CD4-positive, CD25-positive, alpha-beta regulatory T cell (primary cell): ENCODE results near the gene SREBF2. TPM values are rescaled to one million over a fixed set of nuclear protein-coding genes. Genes with fewer than 3 reads are reported as not detected.

Experiments
- ATAC-seq, 2 donors: fragments of 150-1000 bp; cut with Tn5 transposase; one replicate each; pipeline ENCODE4 v1.10.0; 2021; ENCODE audit warnings: low read depth in 2 of 2, moderate number of reproducible peaks in 2 of 2, moderate library complexity in 1 of 2
- DNase-seq, 3 donors: peaks; one replicate each; pipeline versions ENCODE4 v3.0.0 to v3.0.0-alpha.2; 2012 to 2022; ENCODE audit warnings: mixed read lengths in 1 of 3
- H3K27ac ChIP-seq: one replicate; pipeline ENCODE4 v1.7.0; 2013; ENCODE audit warnings: mild to moderate bottlenecking, low read length; ENCODE audit not compliant: insufficient read depth, poor library complexity, severe bottlenecking
- H3K27me3 ChIP-seq: one replicate; pipeline ENCODE4 v1.7.0; 2013; ENCODE audit warnings: low read length; ENCODE audit not compliant: control insufficient read depth, insufficient read depth
- H3K36me3 ChIP-seq: one replicate; pipeline ENCODE4 v1.7.0; 2013; ENCODE audit warnings: mild to moderate bottlenecking, low read length, moderate library complexity; ENCODE audit not compliant: control insufficient read depth, insufficient read depth
- H3K4me1 ChIP-seq: 2 replicates; pipeline ENCODE4 v1.7.0; 2013; ENCODE audit warnings: mild to moderate bottlenecking, low read length; ENCODE audit not compliant: insufficient read depth, control insufficient read depth, poor library complexity, severe bottlenecking
- H3K4me3 ChIP-seq: one replicate; pipeline ENCODE4 v1.7.0; 2013; ENCODE audit warnings: low read depth, mild to moderate bottlenecking, low read length, moderate library complexity
- H3K9me3 ChIP-seq, 2 experiments: 1 replicate in 1 of 2; 2 replicates in 1 of 2; pipeline ENCODE4 v1.7.0; 2013; ENCODE audit warnings: low read length in 2 of 2, mild to moderate bottlenecking in 1 of 2, moderate library complexity in 1 of 2; ENCODE audit not compliant: control insufficient read depth in 2 of 2
- H3K27ac Mint-ChIP-seq, 3 donors: one replicate each; pipeline ENCODE4 v1.8.0; 2020 to 2022; ENCODE audit warnings: mild to moderate bottlenecking in 3 of 3, mixed read lengths in 3 of 3, moderate library complexity in 2 of 3
- H3K27me3 Mint-ChIP-seq: one replicate; pipeline ENCODE4 v1.8.0; 2022; ENCODE audit warnings: mild to moderate bottlenecking, mixed read lengths
- H3K36me3 Mint-ChIP-seq: one replicate; pipeline ENCODE4 v1.8.0; 2020; ENCODE audit warnings: mixed read lengths
- H3K4me1 Mint-ChIP-seq, 4 donors: one replicate each; pipeline ENCODE4 v1.8.0; 2020 to 2022; ENCODE audit warnings: mixed read lengths in 4 of 4, mild to moderate bottlenecking in 1 of 4
- H3K4me3 Mint-ChIP-seq, 4 donors: one replicate each; pipeline ENCODE4 v1.8.0; 2020 to 2022; ENCODE audit warnings: mild to moderate bottlenecking in 4 of 4, mixed read lengths in 4 of 4, moderate library complexity in 3 of 4
- H3K9me3 Mint-ChIP-seq, 7 donors: one replicate each; pipeline ENCODE4 v1.8.0; 2020 to 2022; ENCODE audit warnings: mixed read lengths in 7 of 7, mild to moderate bottlenecking in 3 of 7, moderate library complexity in 2 of 7
- polyA plus RNA-seq, 4 donors: library from polyadenylated mRNA; unstranded; fragments of 300-500 nt; fragmentation: Illumina TruSeq; gene quantifications; one replicate each; pipeline ENCODE4 v1.2.3, GENCODE V29; 2021
- total RNA-seq: library from RNA; stranded (reverse); gene quantifications from one replicate; pipeline ENCODE4 v1.2.3, GENCODE V29; 2022

SREBF2 gene
- total and polyA plus RNA-seq, 5 donors from 2014 or later, result 12.8 to 98.6 (median 13.8) TPM

DNA sequence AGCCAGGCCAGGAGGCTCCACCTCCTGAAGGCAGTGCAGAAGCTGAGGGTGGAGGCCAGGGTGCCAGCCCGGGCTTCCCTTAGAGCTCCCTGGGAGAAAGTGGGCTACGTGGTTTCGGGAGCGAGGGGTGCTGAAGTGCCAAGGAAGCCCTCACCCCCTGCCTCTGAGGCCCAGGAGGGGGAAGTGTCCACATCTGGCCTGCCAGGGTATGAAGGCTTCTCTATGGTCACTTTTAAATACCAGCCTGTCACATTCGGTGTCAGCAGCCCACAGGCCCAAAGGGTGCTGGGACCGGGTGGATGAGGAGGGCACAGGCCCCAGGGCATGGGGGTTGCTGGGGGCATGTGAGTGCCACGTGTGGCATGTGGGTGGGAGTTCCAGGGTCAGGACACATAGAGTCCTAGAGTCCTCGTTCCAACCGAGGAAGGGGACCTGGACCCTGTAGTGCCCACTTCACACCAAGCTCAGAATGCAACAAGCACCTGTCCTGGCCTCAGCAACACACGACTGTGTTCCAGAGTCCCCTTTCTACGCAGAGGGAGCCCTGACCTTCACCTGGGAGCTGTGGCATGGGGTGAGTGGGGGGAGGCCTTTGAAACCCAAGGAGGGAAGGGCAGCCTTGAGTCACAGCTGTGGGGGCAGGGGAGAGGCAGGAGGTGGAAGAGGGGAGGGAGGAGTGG, 80.3 kb downstream of the SREBF2 start:
- Mint-ChIP-seq H3K27ac (no peak overlapping the region), H3K4me1 (peaks cover 0 to 55% (median 17%) of the 10 kb centered on the region in 4 donors), H3K4me3 (peak overlapping the region in 3 of 4 donors; percentile 66 to 93 (median 68)), H3K36me3 (no peaks in the 10 kb centered on the region), H3K27me3 (peaks cover 71% of the 10 kb centered on the region), H3K9me3 (peaks cover 0 to 3% (median 0%) of the 10 kb centered on the region in 7 donors)
- H3K27ac ChIP-seq, result no peak overlapping the region
- H3K4me3 ChIP-seq, result no peak overlapping the region
- peaks cover 55% of the 10 kb centered on the region for H3K4me1 ChIP-seq
- no peak for DNase-seq
- no peaks in the 10 kb centered on the region for H3K36me3 ChIP-seq
- no peak for ATAC-seq
- no peaks in the 10 kb centered on the region for H3K9me3 ChIP-seq
- peaks cover 19% of the 10 kb centered on the region for H3K27me3 ChIP-seq

DNA sequence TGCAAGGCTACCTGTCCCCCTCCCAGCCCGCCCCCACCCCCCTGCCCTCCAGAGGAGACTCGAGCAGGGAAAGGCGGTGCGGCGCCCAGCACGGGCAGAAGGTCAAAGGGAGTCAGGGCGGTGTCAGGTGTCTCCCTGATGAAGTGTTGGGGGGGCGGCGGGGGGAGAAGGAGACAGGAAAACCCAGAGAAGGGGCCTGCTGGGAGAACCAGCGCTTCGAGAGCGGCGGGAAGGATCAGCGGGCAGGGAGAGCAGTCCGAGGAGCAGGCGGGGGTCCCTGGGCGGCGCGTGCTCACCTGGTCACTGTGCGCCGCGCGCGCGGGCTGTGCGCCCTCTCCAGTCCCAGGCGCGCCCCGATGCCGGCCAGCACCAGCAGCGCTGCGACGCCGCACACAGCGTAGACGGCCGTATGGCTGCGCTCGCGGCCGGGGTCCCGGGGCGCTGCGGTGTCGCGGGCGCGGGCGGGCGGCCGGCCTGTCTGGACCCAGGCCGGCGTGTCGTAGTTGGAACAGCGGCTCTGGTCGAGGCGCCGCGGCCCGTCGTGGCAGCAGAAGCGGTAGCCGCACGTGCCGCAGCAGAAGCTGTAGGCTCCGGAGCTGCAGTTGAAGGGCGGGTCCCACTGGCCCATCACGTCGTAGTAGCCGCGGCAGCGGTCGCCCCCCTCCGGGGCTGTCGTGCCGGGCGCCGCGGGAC, 81.1 kb downstream of the SREBF2 start:
- peak overlapping the region in 2 of 4 donors; percentile 26 to 60 for H3K4me3 Mint-ChIP-seq
- H3K36me3 ChIP-seq, result no peaks in the 10 kb centered on the region
- peaks cover 51% of the 10 kb centered on the region for H3K4me1 ChIP-seq
- H3K9me3 Mint-ChIP-seq, result peaks cover 0 to 3% (median 0%) of the 10 kb centered on the region in 7 donors
- no peak overlapping the region for H3K27ac Mint-ChIP-seq
- H3K36me3 Mint-ChIP-seq, result no peaks in the 10 kb centered on the region
- no peak overlapping the region for H3K27ac ChIP-seq
- DNase-seq (peak in 1 of 3 donors; percentile 24), ATAC-seq (no peak)
- H3K27me3 Mint-ChIP-seq, result peaks cover 67% of the 10 kb centered on the region
- no peak overlapping the region for H3K4me3 ChIP-seq
- H3K4me1 Mint-ChIP-seq, result peaks cover 0 to 50% (median 13%) of the 10 kb centered on the region in 4 donors
- no peaks in the 10 kb centered on the region for H3K9me3 ChIP-seq
- peaks cover 19% of the 10 kb centered on the region for H3K27me3 ChIP-seq

DNA sequence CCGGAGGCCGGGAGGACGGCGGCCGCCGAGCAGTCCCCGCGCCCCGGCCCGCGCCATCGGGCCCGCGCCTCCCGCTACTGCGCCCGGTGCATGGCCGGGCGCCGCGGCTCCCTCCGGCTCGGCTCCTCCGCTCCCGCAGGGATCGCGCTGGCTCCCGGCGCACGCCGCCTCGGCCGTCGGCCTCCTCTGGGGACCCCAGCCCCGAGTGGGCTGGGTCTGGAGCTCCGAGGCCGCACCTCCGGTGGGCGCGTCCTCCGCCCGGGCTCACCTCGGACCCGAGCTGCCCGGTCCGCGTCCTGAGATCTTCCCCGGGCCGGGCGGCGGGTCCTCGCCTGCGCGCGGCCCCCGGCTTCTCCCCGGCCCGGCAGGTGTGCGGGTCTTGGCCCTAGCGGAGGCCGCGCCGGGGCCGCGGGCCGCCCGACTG, 81.7 kb downstream of the SREBF2 start:
- Mint-ChIP-seq H3K9me3 (peaks cover 0 to 3% (median 0%) of the 10 kb centered on the region in 7 donors), H3K36me3 (no peaks in the 10 kb centered on the region), H3K4me1 (peaks cover 0 to 48% (median 11%) of the 10 kb centered on the region in 4 donors), H3K27ac (no peak overlapping the region), H3K4me3 (no peak overlapping the region), H3K27me3 (peaks cover 61% of the 10 kb centered on the region)
- H3K27me3 ChIP-seq, result peaks cover 19% of the 10 kb centered on the region
- H3K4me1 ChIP-seq, result peaks cover 51% of the 10 kb centered on the region
- DNase-seq (no peak), ATAC-seq (no peak)
- H3K4me3 ChIP-seq, result no peak overlapping the region
- no peaks in the 10 kb centered on the region for H3K9me3 ChIP-seq
- H3K27ac ChIP-seq, result no peak overlapping the region
- no peaks in the 10 kb centered on the region for H3K36me3 ChIP-seq

DNA sequence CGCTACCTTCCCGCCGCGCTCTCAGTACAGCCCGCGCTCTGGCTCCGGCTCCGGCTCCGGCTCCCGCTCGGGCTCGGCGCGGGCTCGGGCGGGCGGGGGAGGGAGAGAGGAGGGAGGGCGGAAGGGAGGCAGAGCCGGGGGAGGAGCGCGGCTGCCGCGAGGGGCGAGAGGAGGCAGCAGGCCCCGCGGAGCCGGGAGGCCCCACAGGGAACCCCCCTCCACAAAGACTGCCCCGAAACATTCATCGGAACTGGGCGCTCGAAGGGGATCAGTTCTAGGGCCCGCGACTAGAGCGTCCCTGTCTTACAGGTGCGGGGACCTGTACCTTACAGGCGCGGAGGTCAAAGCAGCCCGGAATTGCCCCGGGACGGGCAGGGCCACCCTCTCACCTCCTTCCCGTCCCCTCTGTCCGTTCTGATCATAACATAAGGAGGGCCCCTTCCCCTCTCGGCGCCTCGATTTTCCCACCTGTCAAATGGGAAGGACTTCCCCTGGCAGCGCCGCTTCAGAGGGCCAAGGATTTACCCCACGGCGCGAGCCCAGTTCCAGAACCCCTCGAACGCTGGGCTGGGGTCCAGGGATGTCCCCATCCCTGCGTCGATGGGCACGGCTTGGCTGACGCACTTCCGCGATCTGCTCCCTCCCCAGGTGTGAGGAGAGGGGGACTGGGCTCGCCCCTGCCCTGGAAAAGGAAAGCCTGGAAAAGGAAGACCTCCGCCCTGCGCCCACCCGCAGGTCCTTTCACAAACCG, 82.3 kb downstream of the SREBF2 start, which contains the start of gene SHISA8:
SHISA8 (minus strand) TSS at position 40 of the 751 bp plus-strand sequence. CDS start 407 bp downstream, outside the sequence.
- H3K27me3 Mint-ChIP-seq, result peaks cover 61% of the 10 kb centered on the region
- peak; percentile 46 to 47 for ATAC-seq
- peak within 1 kb of the TSS; percentile 60 to 78 (median 72) for H3K4me3 Mint-ChIP-seq
- Histone ChIP-seq H3K4me3 (no peak within 1 kb of the TSS), H3K36me3 (no peaks in the 10 kb centered on the region), H3K4me1 (peaks cover 50% of the 10 kb centered on the region), H3K9me3 (no peaks in the 10 kb centered on the region), H3K27me3 (peaks cover 19% of the 10 kb centered on the region), H3K27ac (no peak within 1 kb of the TSS)
- peaks cover 0 to 3% (median 0%) of the 10 kb centered on the region in 7 donors for H3K9me3 Mint-ChIP-seq
- H3K36me3 Mint-ChIP-seq, result no peaks in the 10 kb centered on the region
- peak; percentile 51 to 61 (median 54) for DNase-seq
- peak within 1 kb of the TSS in 2 of 3 donors; percentile 58 to 65 for H3K27ac Mint-ChIP-seq
- H3K4me1 Mint-ChIP-seq, result peaks cover 0 to 48% (median 11%) of the 10 kb centered on the region in 4 donors

DNA sequence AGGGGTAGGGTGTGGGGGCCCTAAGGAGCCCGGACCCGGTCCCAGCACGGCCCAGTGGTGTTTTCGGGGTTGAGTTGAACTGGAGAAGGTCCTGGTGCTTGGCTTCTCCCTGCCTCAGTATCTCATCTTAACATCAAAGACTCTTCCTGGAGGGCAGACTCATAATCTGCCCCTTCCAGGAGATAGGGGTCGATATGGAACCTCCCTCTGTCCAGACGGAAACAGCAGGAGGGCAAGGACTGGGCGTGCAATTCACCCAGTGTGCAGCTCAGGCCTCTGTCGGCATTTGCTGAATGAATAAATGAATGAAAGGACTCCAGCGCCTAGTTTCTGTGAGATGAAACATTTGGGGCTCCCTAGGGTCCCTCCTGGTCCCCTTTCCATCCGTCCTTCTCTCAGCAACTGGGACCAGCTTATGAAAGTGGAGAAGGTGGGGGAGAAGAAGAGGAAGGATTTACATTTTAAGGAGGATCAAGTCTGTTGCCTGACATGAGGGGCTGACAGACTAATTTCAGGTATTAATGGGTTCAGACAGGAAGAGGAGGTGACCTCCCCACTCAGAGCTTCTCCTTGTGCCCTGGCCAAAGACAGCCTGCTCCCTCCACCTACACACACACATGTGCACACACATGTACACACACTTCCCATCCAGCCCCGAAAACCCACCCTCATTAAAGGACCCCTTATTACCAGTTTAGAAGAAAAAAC, 83.0 kb downstream of the SREBF2 start:
- H3K9me3 Mint-ChIP-seq, result peaks cover 0 to 3% (median 0%) of the 10 kb centered on the region in 7 donors
- H3K4me1 Mint-ChIP-seq, result peaks cover 0 to 51% (median 11%) of the 10 kb centered on the region in 4 donors
- H3K36me3 Mint-ChIP-seq, result no peaks in the 10 kb centered on the region
- DNase-seq (no peak), ATAC-seq (no peak)
- peaks cover 43% of the 10 kb centered on the region for H3K4me1 ChIP-seq
- peak overlapping the region in 2 of 3 donors; percentile 58 to 65 for H3K27ac Mint-ChIP-seq
- H3K27ac ChIP-seq, result no peak overlapping the region
- no peaks in the 10 kb centered on the region for H3K36me3 ChIP-seq
- H3K9me3 ChIP-seq, result no peaks in the 10 kb centered on the region
- peaks cover 19% of the 10 kb centered on the region for H3K27me3 ChIP-seq
- H3K4me3 ChIP-seq, result no peak overlapping the region
- H3K27me3 Mint-ChIP-seq, result peaks cover 58% of the 10 kb centered on the region
- peak overlapping the region; percentile 44 to 78 (median 72) for H3K4me3 Mint-ChIP-seq

DNA sequence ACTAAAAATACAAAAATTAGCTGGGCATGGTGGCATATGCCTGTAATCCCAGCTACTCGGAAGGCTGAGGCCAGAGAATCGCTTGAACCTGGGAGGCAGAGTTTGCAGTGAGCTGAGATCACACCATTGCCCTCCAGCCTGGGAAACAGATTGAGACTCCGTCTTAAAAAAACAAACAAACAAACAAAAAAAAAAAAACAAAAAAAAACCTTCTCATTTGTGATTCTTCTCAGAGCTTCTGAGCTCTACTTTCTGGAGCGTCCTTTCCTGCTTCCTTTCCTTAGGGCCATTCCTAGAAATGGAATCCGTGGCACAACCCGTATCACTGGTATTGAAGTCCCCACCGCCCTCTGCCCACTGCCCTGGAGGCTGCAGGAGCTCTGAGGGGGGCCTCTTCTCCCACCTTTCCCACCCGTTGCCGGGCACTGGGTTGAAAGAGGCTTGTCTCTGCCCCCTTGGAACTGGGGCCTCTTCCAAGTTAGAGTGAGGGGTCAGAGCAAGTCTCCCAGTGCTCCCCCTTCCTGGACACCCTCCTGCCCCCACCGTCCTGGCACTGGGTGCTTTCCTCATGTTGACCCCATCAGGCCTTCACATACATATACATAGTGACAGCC, 83.9 kb downstream of the SREBF2 start:
- peaks cover 19% of the 10 kb centered on the region for H3K27me3 ChIP-seq
- peaks cover 0 to 44% (median 11%) of the 10 kb centered on the region in 4 donors for H3K4me1 Mint-ChIP-seq
- DNase-seq (no peak), ATAC-seq (no peak)
- peaks cover 54% of the 10 kb centered on the region for H3K27me3 Mint-ChIP-seq
- peaks cover 37% of the 10 kb centered on the region for H3K4me1 ChIP-seq
- no peaks in the 10 kb centered on the region for H3K36me3 Mint-ChIP-seq
- no peak overlapping the region for H3K27ac ChIP-seq
- H3K4me3 Mint-ChIP-seq, result peak overlapping the region in 1 of 4 donors; percentile 78
- H3K9me3 Mint-ChIP-seq, result no peaks in the 10 kb centered on the region
- H3K9me3 ChIP-seq, result no peaks in the 10 kb centered on the region
- H3K27ac Mint-ChIP-seq, result peak overlapping the region in 1 of 3 donors; percentile 58
- H3K36me3 ChIP-seq, result no peaks in the 10 kb centered on the region
- H3K4me3 ChIP-seq, result no peak overlapping the region
